Liver (tissue), 9 donors: Measurements from ENCODE around the gene C1QL2. TPM values are rescaled to one million over a fixed set of nuclear protein-coding genes. Genes with fewer than 3 reads are reported as not detected.

ENCODE experiments used
- DNase-seq: peaks from one replicate; pipeline ENCODE4 v3.0.0-alpha.2; 2017; ENCODE audit warnings: low spot score
- H3K27ac ChIP-seq, 2 donors: one replicate each; pipeline ENCODE4 v1.7.0; 2013; ENCODE audit warnings: inconsistent platforms in 2 of 2, low read length in 2 of 2, control low read depth in 1 of 2, low read depth in 1 of 2, mild to moderate bottlenecking in 1 of 2
- H3K27me3 ChIP-seq, 4 donors: one replicate each; pipeline versions ENCODE4 v1.6.1 to v1.7.0; 2013; ENCODE audit warnings: low read length in 3 of 4, inconsistent platforms in 1 of 4, mild to moderate bottlenecking in 1 of 4, moderate library complexity in 1 of 4; ENCODE audit not compliant: control insufficient read depth in 4 of 4, insufficient read depth in 4 of 4
- H3K36me3 ChIP-seq, 4 donors: one replicate each; pipeline versions ENCODE4 v1.6.1 to v1.7.0; 2013; ENCODE audit warnings: low read length in 3 of 4, mild to moderate bottlenecking in 3 of 4, low read depth in 1 of 4, moderate library complexity in 1 of 4; ENCODE audit not compliant: control insufficient read depth in 4 of 4, insufficient read depth in 3 of 4
- H3K4me1 ChIP-seq, 4 donors: one replicate each; pipeline versions ENCODE4 v1.6.1 to v1.7.0; 2013; ENCODE audit warnings: low read length in 3 of 4, mild to moderate bottlenecking in 3 of 4, moderate library complexity in 1 of 4; ENCODE audit not compliant: control insufficient read depth in 4 of 4, insufficient read depth in 4 of 4
- H3K4me3 ChIP-seq, 3 donors: one replicate each; pipeline versions ENCODE4 v1.6.1 to v1.7.0; 2013; ENCODE audit warnings: low read length in 3 of 3, control low read depth in 1 of 3, low read depth in 1 of 3, mild to moderate bottlenecking in 1 of 3
- H3K9ac ChIP-seq, 2 donors: one replicate each; pipeline ENCODE4 v1.7.0; 2013; ENCODE audit warnings: low read length in 2 of 2, mild to moderate bottlenecking in 2 of 2, moderate library complexity in 2 of 2, control low read depth in 1 of 2, low read depth in 1 of 2
- H3K9me3 ChIP-seq, 4 donors: one replicate each; pipeline versions ENCODE4 v1.6.1 to v1.7.0; 2013; ENCODE audit warnings: low read length in 3 of 4; ENCODE audit not compliant: control insufficient read depth in 4 of 4
- EGR1 ChIP-seq, 2 donors: IDR thresholded peaks; 2 replicates each; pipeline ENCODE4 v1.6.1; 2016 to 2018; ENCODE audit warnings: antibody characterized with exemption in 2 of 2, low read depth in 2 of 2
- FOXA1 ChIP-seq: IDR thresholded peaks from 2 replicates; pipeline ENCODE4 v1.6.1; 2016; ENCODE audit warnings: antibody characterized with exemption
- GABPA ChIP-seq, 2 donors: IDR thresholded peaks in 1 of 2; conservative IDR thresholded peaks in 1 of 2; 2 replicates each; pipeline ENCODE4 v1.6.1; 2016; ENCODE audit warnings: antibody characterized with exemption in 2 of 2, mild to moderate bottlenecking in 1 of 2, moderate library complexity in 1 of 2
- HNF4A ChIP-seq, 2 donors: conservative IDR thresholded peaks; 2 replicates each; pipeline ENCODE4 v1.6.1; 2016; ENCODE audit warnings: antibody characterized with exemption in 2 of 2, mild to moderate bottlenecking in 2 of 2
- HNF4G ChIP-seq: IDR thresholded peaks from 2 replicates; pipeline ENCODE4 v1.6.1; 2016; ENCODE audit warnings: antibody characterized with exemption
- JUND ChIP-seq, 2 donors: IDR thresholded peaks; 2 replicates each; pipeline ENCODE4 v1.6.1; 2016; ENCODE audit warnings: antibody characterized with exemption in 2 of 2
- NR2F2 ChIP-seq: IDR thresholded peaks from 2 replicates; pipeline ENCODE4 v1.6.1; 2016; ENCODE audit warnings: antibody characterized with exemption
- RAD21 ChIP-seq, 2 donors: IDR thresholded peaks; 2 replicates each; pipeline ENCODE4 v1.6.1; 2016; ENCODE audit warnings: antibody characterized with exemption in 2 of 2, mild to moderate bottlenecking in 2 of 2
- RXRA ChIP-seq, 2 donors: IDR thresholded peaks; 2 replicates each; pipeline ENCODE4 v1.6.1; 2017 to 2018; ENCODE audit warnings: antibody characterized with exemption in 2 of 2, mild to moderate bottlenecking in 1 of 2
- SP1 ChIP-seq: IDR thresholded peaks from 2 replicates; pipeline ENCODE4 v1.6.1; 2018; ENCODE audit warnings: antibody characterized with exemption, mild to moderate bottlenecking
- WGBS: extraction: QIAGEN DNeasy Blood & Tissue Kit; methylation state at CpG from one replicate; pipeline ENCODE4 v1.1.7; 2013; 5-methylcytosine and 5-hydroxymethylcytosine counted together
- polyA plus RNA-seq, 2 donors: library from polyadenylated mRNA; stranded (reverse) in 1 of 2; unstranded in 1 of 2; fragments of 200-250 nt in 1 of 2; fragments of >200 nt in 1 of 2; fragmentation: Nextera tagmentation in 1 of 2; extraction: Ambion mirVana in 1 of 2; gene quantifications; one replicate each; pipeline versions ENCODE4 v1.2.1 to v1.2.3, GENCODE V29; 2013 to 2015
- total RNA-seq, 2 donors: library from RNA; depleted of rRNA; stranded (reverse); fragments of >200 nt; gene quantifications; one replicate each; pipeline ENCODE4 v1.2.3, GENCODE V29; 2014
- TF ChIP-seq, protein P1 (sequence below): fragments of 150-350 bp; IDR thresholded peaks from 2 replicates; pipeline ENCODE4 v1.5.1; 2017; ENCODE audit warnings: improper control_type of control experiment, low read depth, low read length; ENCODE audit not compliant: missing input control
- TF ChIP-seq, protein P2 (sequence below): IDR thresholded peaks from 2 replicates; pipeline ENCODE4 v1.6.1; 2016; ENCODE audit warnings: antibody characterized with exemption
- TF ChIP-seq, protein P3 (sequence below): IDR thresholded peaks from 2 replicates; pipeline ENCODE4 v1.6.1; 2016; ENCODE audit warnings: antibody characterized with exemption, mild to moderate bottlenecking
- donor health status: healthy.
- donor health status: healthy.
- donor health status: healthy.
- donor health status: healthy.
- donor health status: healthy.

The C1QL2 gene
- total and polyA plus RNA-seq, 4 donors = not detected

DNA sequence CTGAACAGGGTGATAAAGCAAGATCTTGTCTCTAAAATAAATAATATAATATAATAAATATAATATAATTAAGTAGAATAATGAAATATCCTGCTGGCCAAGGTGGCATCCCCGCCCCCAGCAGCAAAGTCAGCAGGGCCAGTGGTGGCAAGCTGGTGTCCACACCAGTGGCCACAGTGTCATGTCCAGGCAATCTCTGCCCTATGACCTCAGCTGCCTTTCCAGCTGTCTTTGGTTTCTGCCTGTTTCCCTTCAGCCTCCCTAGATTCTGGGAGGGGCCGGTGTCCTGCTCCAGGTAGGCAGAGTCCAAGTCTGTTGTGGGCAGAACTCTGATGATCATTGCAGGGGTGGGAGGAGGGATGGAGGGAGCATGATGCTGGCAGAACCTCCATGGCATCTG, 48.9 kb upstream of the C1QL2 start:
- Histone ChIP-seq H3K27ac (peak overlapping the region; percentile 43 to 52), H3K9ac (no peak overlapping the region), H3K27me3 (no peaks in the 10 kb centered on the region), H3K4me3 (no peak overlapping the region), H3K4me1 (peaks cover 2 to 28% (median 21%) of the 10 kb centered on the region in 4 donors), H3K36me3 (no peaks in the 10 kb centered on the region), H3K9me3 (no peaks in the 10 kb centered on the region)
- TF ChIP-seq, protein P1, sequence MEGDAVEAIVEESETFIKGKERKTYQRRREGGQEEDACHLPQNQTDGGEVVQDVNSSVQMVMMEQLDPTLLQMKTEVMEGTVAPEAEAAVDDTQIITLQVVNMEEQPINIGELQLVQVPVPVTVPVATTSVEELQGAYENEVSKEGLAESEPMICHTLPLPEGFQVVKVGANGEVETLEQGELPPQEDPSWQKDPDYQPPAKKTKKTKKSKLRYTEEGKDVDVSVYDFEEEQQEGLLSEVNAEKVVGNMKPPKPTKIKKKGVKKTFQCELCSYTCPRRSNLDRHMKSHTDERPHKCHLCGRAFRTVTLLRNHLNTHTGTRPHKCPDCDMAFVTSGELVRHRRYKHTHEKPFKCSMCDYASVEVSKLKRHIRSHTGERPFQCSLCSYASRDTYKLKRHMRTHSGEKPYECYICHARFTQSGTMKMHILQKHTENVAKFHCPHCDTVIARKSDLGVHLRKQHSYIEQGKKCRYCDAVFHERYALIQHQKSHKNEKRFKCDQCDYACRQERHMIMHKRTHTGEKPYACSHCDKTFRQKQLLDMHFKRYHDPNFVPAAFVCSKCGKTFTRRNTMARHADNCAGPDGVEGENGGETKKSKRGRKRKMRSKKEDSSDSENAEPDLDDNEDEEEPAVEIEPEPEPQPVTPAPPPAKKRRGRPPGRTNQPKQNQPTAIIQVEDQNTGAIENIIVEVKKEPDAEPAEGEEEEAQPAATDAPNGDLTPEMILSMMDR = no peak
- TF ChIP-seq RAD21 (IDR thresholded peaks at IDR 0.05) (peak in 1 of 2 donors; percentile 22), NR2F2 (no peak), GABPA (IDR thresholded peaks at IDR 0.05 in 1 of 2, conservative IDR thresholded peaks at IDR 0.05 in 1 of 2) (no peak), HNF4G (peak; percentile 35), JUND (IDR thresholded peaks at IDR 0.05) (peak in 1 of 2 donors; percentile 27), SP1 (peak; percentile 49), EGR1 (IDR thresholded peaks at IDR 0.05; ENCODE audit: low read depth in 2 of 2) (no peak), RXRA (IDR thresholded peaks at IDR 0.05) (peak; percentile 66 to 85), HNF4A (conservative IDR thresholded peaks at IDR 0.05) (peak; percentile 68 to 80)
- TF ChIP-seq, protein P2, sequence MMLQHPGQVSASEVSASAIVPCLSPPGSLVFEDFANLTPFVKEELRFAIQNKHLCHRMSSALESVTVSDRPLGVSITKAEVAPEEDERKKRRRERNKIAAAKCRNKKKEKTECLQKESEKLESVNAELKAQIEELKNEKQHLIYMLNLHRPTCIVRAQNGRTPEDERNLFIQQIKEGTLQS = no peak
- TF ChIP-seq, protein P3, sequence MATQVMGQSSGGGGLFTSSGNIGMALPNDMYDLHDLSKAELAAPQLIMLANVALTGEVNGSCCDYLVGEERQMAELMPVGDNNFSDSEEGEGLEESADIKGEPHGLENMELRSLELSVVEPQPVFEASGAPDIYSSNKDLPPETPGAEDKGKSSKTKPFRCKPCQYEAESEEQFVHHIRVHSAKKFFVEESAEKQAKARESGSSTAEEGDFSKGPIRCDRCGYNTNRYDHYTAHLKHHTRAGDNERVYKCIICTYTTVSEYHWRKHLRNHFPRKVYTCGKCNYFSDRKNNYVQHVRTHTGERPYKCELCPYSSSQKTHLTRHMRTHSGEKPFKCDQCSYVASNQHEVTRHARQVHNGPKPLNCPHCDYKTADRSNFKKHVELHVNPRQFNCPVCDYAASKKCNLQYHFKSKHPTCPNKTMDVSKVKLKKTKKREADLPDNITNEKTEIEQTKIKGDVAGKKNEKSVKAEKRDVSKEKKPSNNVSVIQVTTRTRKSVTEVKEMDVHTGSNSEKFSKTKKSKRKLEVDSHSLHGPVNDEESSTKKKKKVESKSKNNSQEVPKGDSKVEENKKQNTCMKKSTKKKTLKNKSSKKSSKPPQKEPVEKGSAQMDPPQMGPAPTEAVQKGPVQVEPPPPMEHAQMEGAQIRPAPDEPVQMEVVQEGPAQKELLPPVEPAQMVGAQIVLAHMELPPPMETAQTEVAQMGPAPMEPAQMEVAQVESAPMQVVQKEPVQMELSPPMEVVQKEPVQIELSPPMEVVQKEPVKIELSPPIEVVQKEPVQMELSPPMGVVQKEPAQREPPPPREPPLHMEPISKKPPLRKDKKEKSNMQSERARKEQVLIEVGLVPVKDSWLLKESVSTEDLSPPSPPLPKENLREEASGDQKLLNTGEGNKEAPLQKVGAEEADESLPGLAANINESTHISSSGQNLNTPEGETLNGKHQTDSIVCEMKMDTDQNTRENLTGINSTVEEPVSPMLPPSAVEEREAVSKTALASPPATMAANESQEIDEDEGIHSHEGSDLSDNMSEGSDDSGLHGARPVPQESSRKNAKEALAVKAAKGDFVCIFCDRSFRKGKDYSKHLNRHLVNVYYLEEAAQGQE = peak; percentile 25
- 53% methylated on average over 2 of the region's 2 CpGs for WGBS
- no peak for DNase-seq

DNA sequence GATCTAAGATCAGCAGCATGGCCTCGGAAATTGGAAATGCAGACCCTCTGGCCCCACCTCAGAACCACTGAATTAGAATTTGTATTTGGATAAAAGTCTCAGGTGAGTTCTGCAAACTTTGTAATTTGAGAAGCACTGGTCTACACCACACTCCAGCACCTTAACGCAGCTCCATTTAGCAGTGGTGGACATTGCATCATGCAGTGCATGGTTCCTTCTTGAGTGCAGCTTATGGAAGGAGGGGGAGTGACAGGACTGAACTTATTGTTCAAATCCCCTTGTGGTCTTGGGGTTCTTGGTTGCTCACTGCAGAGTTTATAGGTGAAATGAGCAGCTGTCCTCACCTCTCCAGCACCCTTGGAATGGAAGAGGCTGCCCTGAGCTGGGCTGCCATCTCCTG, 47.6 kb upstream of the C1QL2 start:
- H3K9ac ChIP-seq = no peak overlapping the region
- TF ChIP-seq JUND (IDR thresholded peaks at IDR 0.05) = no peak
- no peak for TF ChIP-seq FOXA1
- no peak for TF ChIP-seq HNF4G
- TF ChIP-seq, protein P1 = no peak
- TF ChIP-seq, protein P2 = no peak
- H3K4me1 ChIP-seq = peaks cover 2 to 26% (median 20%) of the 10 kb centered on the region in 4 donors
- WGBS = 89% methylated on average over 2 of the region's 2 CpGs
- no peak for DNase-seq
- H3K9me3 ChIP-seq = no peaks in the 10 kb centered on the region
- no peaks in the 10 kb centered on the region for H3K36me3 ChIP-seq
- no peak overlapping the region for H3K4me3 ChIP-seq
- H3K27me3 ChIP-seq = no peaks in the 10 kb centered on the region
- H3K27ac ChIP-seq = no peak overlapping the region
